GM12878 (cell line): ENCODE measurements around the gene KCTD17. TPM values are rescaled to one million over a fixed set of nuclear protein-coding genes. Genes with fewer than 3 reads are reported as not detected.

Experiments
- ATAC-seq: fragments of 200-7000 bp; cut with Tn5 transposase; 3 replicates; pipeline ENCODE4 v1.9.1; 2020; ENCODE audit warnings: mild to moderate bottlenecking, moderate library complexity
- BruUV-seq: library from RNA; stranded (reverse); fragments of 400-500 nt; replicated peaks from 2 replicates; lab custom pipeline; 2021; lab: Mats Ljungman, UMichigan
- CTCF ChIA-PET: fragments of 300-600 bp; sonication (Branson Sonifier 250); formaldehyde crosslinking; extraction: SDS; loops from one replicate; lab custom pipeline; 2021; ENCODE audit warnings: inconsistent platforms; lab: Yijun Ruan, JAX
- POLR2A ChIA-PET: fragments of 350-600 bp; formaldehyde crosslinking; extraction: SDS; loops from one replicate; lab custom pipeline; 2021; ENCODE audit warnings: inconsistent platforms; lab: Charles Lee
- RAD21 ChIA-PET: fragments of 300-600 bp; sonication (Branson Sonifier 250); formaldehyde crosslinking; loops from one replicate; lab custom pipeline; 2023; ENCODE audit warnings: antibody characterized with exemption; ENCODE audit not compliant: unreplicated experiment; lab: Charles Lee
- SMC1A ChIA-PET: fragments of 300-600 bp; sonication (Branson Sonifier 250); formaldehyde crosslinking; loops from one replicate; lab custom pipeline; 2023; ENCODE audit not compliant: unreplicated experiment, uncharacterized antibody; lab: Charles Lee
- DNase-seq: peaks from one replicate; pipeline ENCODE4 v3.0.0-alpha.2; 2011; ENCODE audit warnings: low read depth, low spot score
- FAIRE-seq: peaks from 3 replicates; lab custom pipeline; 2011; peaks lifted over from hg19 to GRCh38; lab: Jason Lieb, UNC
- H2AFZ ChIP-seq: 2 replicates; pipeline ENCODE4 v1.6.0; 2011; ENCODE audit warnings: low read depth, low read length, control low read depth; ENCODE audit not compliant: control insufficient read depth
- H3K27ac ChIP-seq: 2 replicates; pipeline ENCODE4 v1.5.1; 2011; ENCODE audit warnings: control low read depth; ENCODE audit not compliant: control insufficient read depth, insufficient read depth
- H3K27me3 ChIP-seq, 2 experiments: replicated peaks in 1 of 2; 2 replicates each; pipeline versions ENCODE4 v1.6.0 to v1.6.1; 2011; ENCODE audit warnings: low read length in 1 of 2; ENCODE audit not compliant: control insufficient read depth in 2 of 2, insufficient read depth in 2 of 2
- H3K36me3 ChIP-seq, 2 experiments: 2 replicates each; pipeline ENCODE4 v1.5.1; 2011; ENCODE audit warnings: low read length in 1 of 2; ENCODE audit not compliant: control insufficient read depth in 2 of 2, insufficient read depth in 2 of 2
- H3K4me1 ChIP-seq: 2 replicates; pipeline ENCODE4 v1.6.1; 2011; ENCODE audit warnings: mild to moderate bottlenecking, low read length, moderate library complexity, mixed read lengths; ENCODE audit not compliant: control insufficient read depth, insufficient read depth
- H3K4me2 ChIP-seq: 2 replicates; pipeline ENCODE4 v1.6.0; 2011; ENCODE audit warnings: control low read depth; ENCODE audit not compliant: control insufficient read depth, insufficient read depth
- H3K4me3 ChIP-seq: fragments of 200-600 bp; sonication (generic); 2 replicates; pipeline ENCODE4 v1.5.1; 2016
- H3K79me2 ChIP-seq: 2 replicates; pipeline ENCODE4 v1.6.0; 2011; ENCODE audit warnings: low read length; ENCODE audit not compliant: control insufficient read depth, insufficient read depth
- H3K9ac ChIP-seq: 2 replicates; pipeline ENCODE4 v1.8.0; 2011; ENCODE audit warnings: low read length, control low read depth, mixed read lengths; ENCODE audit not compliant: control insufficient read depth, insufficient read depth
- H3K9me3 ChIP-seq: replicated peaks from 3 replicates; pipeline ENCODE4 v1.5.1; 2011; ENCODE audit warnings: mild to moderate bottlenecking, low read length; ENCODE audit not compliant: control insufficient read depth, insufficient read depth
- H4K20me1 ChIP-seq: 2 replicates; pipeline ENCODE4 v1.6.0; 2011; ENCODE audit not compliant: control insufficient read depth, insufficient read depth
- BHLHE40 ChIP-seq, 2 experiments: fragments of 450-650 bp in 1 of 2; IDR thresholded peaks; 2 replicates each; pipeline ENCODE4 v1.6.1; 2011 to 2017; ENCODE audit warnings: low read depth in 2 of 2, borderline replicate concordance in 1 of 2, improper control_type of control experiment in 1 of 2, low read length in 1 of 2, mild to moderate bottlenecking in 1 of 2
- CBFB ChIP-seq: IDR thresholded peaks from 2 replicates; pipeline ENCODE4 v1.6.1; 2016; ENCODE audit warnings: antibody characterized with exemption, low read depth
- CHD4 ChIP-seq: fragments of 200-600 bp; sonication (generic); IDR thresholded peaks from 2 replicates; pipeline ENCODE4 v1.6.1; 2016; ENCODE audit warnings: mild to moderate bottlenecking
- PKNOX1 ChIP-seq: fragments of 450-650 bp; IDR thresholded peaks from 2 replicates; pipeline ENCODE4 v1.6.1; 2016; ENCODE audit warnings: mild to moderate bottlenecking
- SRF ChIP-seq, 2 experiments: IDR thresholded peaks; 2 replicates each; pipeline ENCODE4 v1.6.1; 2011; ENCODE audit warnings: low read depth in 2 of 2, low read length in 2 of 2, mild to moderate bottlenecking in 1 of 2, moderate library complexity in 1 of 2
- ZNF592 ChIP-seq: fragments of 450-650 bp; IDR thresholded peaks from 2 replicates; pipeline ENCODE4 v1.6.1; 2017; ENCODE audit warnings: mild to moderate bottlenecking, moderate library complexity
- WGBS: methylation state at CpG from one replicate; pipeline ENCODE4 v1.1.6; 2016; ENCODE audit warnings: low lambda C conversion rate; ENCODE audit not compliant: insufficient replicate concordance, insufficient coverage; ENCODE audit errors: missing lambda C conversion rate; 5-methylcytosine and 5-hydroxymethylcytosine counted together
- in situ Hi-C: fragments of 300-500 bp; cut with MboI; formaldehyde crosslinking; loops from 9 replicates; pipeline ENCODE4 v1.14.3; 2018; ENCODE audit warnings: mixed read lengths
- intact Hi-C: fragments of 100-400 bp; cut with micrococcal nuclease; formaldehyde crosslinking; loops from one replicate; pipeline ENCODE4 v1.14.2; 2022; ENCODE audit not compliant: unreplicated experiment
- polyA plus RNA-seq, 11 experiments: library from polyadenylated mRNA; depleted of rRNA in 4 of 11; unstranded in 6 of 11; stranded (reverse) in 5 of 11; fragments of >200 nt; fragmentation: Nextera tagmentation in 4 of 11; fragmentation: Illumina TruSeq in 1 of 11; extraction: Ambion mirVana in 4 of 11; extraction: Trizol in 1 of 11; gene quantifications; 1 replicate in 1 of 11; 2 replicates in 10 of 11; pipeline versions ENCODE4 v1.2.1 to v1.2.3, GENCODE V29; 2011 to 2016; ENCODE audit warnings: inconsistent platforms in 2 of 11, missing spikeins in 2 of 11, low read depth in 1 of 11
- total RNA-seq, 4 experiments: library from RNA; depleted of rRNA in 3 of 4; stranded (reverse); fragments of >200 nt in 3 of 4; fragmentation: Illumina TruSeq in 1 of 4; extraction: Trizol in 1 of 4; gene quantifications; 2 replicates each; pipeline versions ENCODE4 v1.2.1 to v1.2.3, GENCODE V29; 2013 to 2021

The KCTD17 gene
- total and polyA plus RNA-seq, 10 of the 15 experiments (the other 5 are each of a cell fraction or from before 2014, with no cell fraction given), result 0.16 to 18.4 (median 10.1) TPM; not detected in 1

GRCh38 chr22:37033605-37034430 is 17.7 kb upstream of the KCTD17 start (continued):
- TF ChIP-seq PKNOX1, result no peak
- no peak for TF ChIP-seq CBFB
- TF ChIP-seq SRF (IDR thresholded peaks at IDR 0.05; ENCODE audit: low read depth in 2 of 2, low read length in 2 of 2), result no peak
- TF ChIP-seq BHLHE40 (IDR thresholded peaks at IDR 0.05; ENCODE audit: borderline replicate concordance in 1 of 2, low read depth in 2 of 2, low read length in 1 of 2), result no peak
- TF ChIP-seq, all 136 proteins: peak for 0

- CTCF ChIA-PET, result interaction anchor here (0.6 to 1.4 kb wide), 3 partner anchors 15 to 280 kb away, joined by 3 to 6 read pairs (median 4); partner anchors contain the start of gene MPST
- 36% methylated on average over 9 of the region's 11 CpGs for WGBS
These were observed 14.7 kb upstream of the KCTD17 start for GRCh38 chr22:37036655-37037377.

More at GRCh38 chr22:37036655-37037377, 14.7 kb upstream of the KCTD17 start:
- H3K4me1 ChIP-seq, result no peaks in the 10 kb centered on the region
- TF ChIP-seq CHD4 (no peak), ZNF592 (no peak)
- ATAC-seq, result no peak
- no peak overlapping the region for H3K9ac ChIP-seq
- no peaks in the 10 kb centered on the region for H3K9me3 ChIP-seq
- SMC1A ChIA-PET, result no interaction called here
- RAD21 ChIA-PET, result no interaction called here
- BruUV-seq, result no TSS peak
- no peaks in the 10 kb centered on the region for H3K36me3 ChIP-seq
- no peaks in the 10 kb centered on the region for H4K20me1 ChIP-seq
- intact Hi-C loops, result no loop called here
- H2AFZ ChIP-seq, result no peak overlapping the region
- no peak for DNase-seq
- no peak overlapping the region for H3K4me2 ChIP-seq
- POLR2A ChIA-PET, result interaction anchor here (0.7 to 1.3 kb wide), 3 partner anchors 11 to 130 kb away, joined by 3 to 4 read pairs (median 3); no protein-coding TSS in a partner anchor
- H3K79me2 ChIP-seq, result no peaks in the 10 kb centered on the region
- no peaks in the 10 kb centered on the region; a peak in 1 of 4 replicates for H3K27me3 ChIP-seq
- in situ Hi-C loops, result no loop called here
- no peak overlapping the region for H3K27ac ChIP-seq
- H3K4me3 ChIP-seq, result no peak overlapping the region
- FAIRE-seq, result no peak
